Keratinocyte (primary cell): ENCODE results near the gene MYOZ3.

Experiments
- CTCF ChIP-seq, 3 experiments: IDR thresholded peaks in 1 of 3; conservative IDR thresholded peaks in 1 of 3; optimal IDR thresholded peaks in 1 of 3; 2 replicates in 2 of 3; 3 replicates in 1 of 3; pipeline versions ENCODE3 to v1.5.1; 2011; ENCODE audit warnings: low read length in 3 of 3, mild to moderate bottlenecking in 3 of 3, moderate library complexity in 2 of 3, control low read depth in 1 of 3, inconsistent platforms in 1 of 3; ENCODE audit not compliant: insufficient read depth in 2 of 3; ENCODE audit errors: extremely low read depth in 1 of 3
- EZH2 ChIP-seq: IDR thresholded peaks from one replicate; pipeline ENCODE4 v1.6.1; 2012; ENCODE audit warnings: inconsistent platforms, mild to moderate bottlenecking, low read length, moderate library complexity

GRCh38 chr5:150630016-150630415, 31.0 kb upstream of the MYOZ3 start:
- no peak for TF ChIP-seq CTCF (optimal IDR thresholded peaks at IDR 0.05 in 1 of 3, IDR thresholded peaks at IDR 0.05 in 1 of 3, conservative IDR thresholded peaks at IDR 0.05 in 1 of 3; ENCODE audit: extremely low read depth in 1 of 3, insufficient read depth in 2 of 3, low read length in 3 of 3)
- no peak for TF ChIP-seq EZH2
